HepG2 (cell line): ENCODE data around the gene KCNK5. TPM values are rescaled to one million over a fixed set of nuclear protein-coding genes. Genes with fewer than 3 reads are reported as not detected.

Experiments used
- ATAC-seq: fragments of 200-7000 bp; cut with Tn5 transposase; 3 replicates; pipeline ENCODE4 v1.9.1; 2020; ENCODE audit warnings: mild to moderate bottlenecking, moderate library complexity
- BruUV-seq: library from RNA; stranded (reverse); fragments of 400-500 nt; replicated peaks from 2 replicates; lab custom pipeline; 2021; lab: Mats Ljungman, UMichigan
- CTCF ChIA-PET: fragments of 300-600 bp; formaldehyde crosslinking; extraction: SDS; loops from one replicate; lab custom pipeline; 2021; ENCODE audit warnings: low total read pairs, inconsistent platforms, low intra/inter-chr PET ratio; lab: Yijun Ruan, JAX
- POLR2A ChIA-PET: fragments of 350-600 bp; sonication (Branson Sonifier 250); formaldehyde crosslinking; loops from one replicate; lab custom pipeline; 2020; ENCODE audit warnings: antibody characterized with exemption, inconsistent platforms; lab: Yijun Ruan, JAX
- DNase-seq: peaks from one replicate; pipeline ENCODE4 v3.0.0-alpha.2; 2015; ENCODE audit warnings: low spot score
- FAIRE-seq: peaks from 3 replicates; lab custom pipeline; 2011; peaks lifted over from hg19 to GRCh38; lab: Jason Lieb, UNC
- H2AFZ ChIP-seq: one replicate; pipeline ENCODE4 v1.6.1; 2011; ENCODE audit warnings: low read length, inconsistent platforms
- H3K27ac ChIP-seq: fragments of 300-600 bp; 3 replicates; pipeline ENCODE4 v1.8.0; 2011; ENCODE audit warnings: mixed run types, mild to moderate bottlenecking, mixed read lengths, low read length, inconsistent platforms; ENCODE audit not compliant: insufficient read depth; ENCODE audit errors: extremely low read length
- H3K27me3 ChIP-seq, 2 experiments: fragments of 200-600 bp in 1 of 2; 2 replicates in 1 of 2; 3 replicates in 1 of 2; pipeline versions ENCODE4 v1.6.0 to v1.8.0; 2011; ENCODE audit warnings: low read length in 2 of 2, mild to moderate bottlenecking in 2 of 2, moderate library complexity in 2 of 2, inconsistent platforms in 1 of 2; ENCODE audit not compliant: insufficient read depth in 2 of 2, control insufficient read depth in 1 of 2
- H3K36me3 ChIP-seq, 2 experiments: fragments of 200-600 bp in 1 of 2; replicated peaks in 1 of 2; 2 replicates in 1 of 2; 3 replicates in 1 of 2; pipeline versions ENCODE4 v1.5.1 to v1.8.0; 2011; ENCODE audit warnings: low read length in 2 of 2, inconsistent platforms in 1 of 2; ENCODE audit not compliant: insufficient read depth in 2 of 2, control insufficient read depth in 1 of 2
- H3K4me1 ChIP-seq: 2 replicates; pipeline ENCODE4 v1.5.1; 2012; ENCODE audit warnings: low read length, inconsistent platforms; ENCODE audit not compliant: insufficient read depth
- H3K4me2 ChIP-seq: 2 replicates; pipeline ENCODE4 v1.6.0; 2011; ENCODE audit warnings: low read depth, low read length, inconsistent platforms
- H3K4me3 ChIP-seq, 3 experiments: fragments of 200-600 bp in 1 of 3; sonication (generic), shearing (Covaris generic) in 1 of 3; replicated peaks in 1 of 3; 2 replicates each; pipeline ENCODE4 v1.5.1; 2011 to 2016; ENCODE audit warnings: low read length in 3 of 3, inconsistent platforms in 2 of 3, low read depth in 2 of 3, mild to moderate bottlenecking in 2 of 3, control low read depth in 1 of 3, mixed read lengths in 1 of 3; ENCODE audit not compliant: insufficient read depth in 1 of 3
- H3K79me2 ChIP-seq: one replicate; pipeline ENCODE4 v1.6.1; 2011; ENCODE audit warnings: low read length, inconsistent platforms; ENCODE audit not compliant: insufficient read depth
- H3K9ac ChIP-seq: 2 replicates; pipeline ENCODE4 v1.6.0; 2011; ENCODE audit warnings: mild to moderate bottlenecking, low read depth, low read length, inconsistent platforms; ENCODE audit not compliant: insufficient read depth
- H3K9me3 ChIP-seq: 2 replicates; pipeline ENCODE4 v1.5.1; 2012; ENCODE audit warnings: mild to moderate bottlenecking, low read length
- H4K20me1 ChIP-seq: 2 replicates; pipeline ENCODE4 v1.6.0; 2011; ENCODE audit warnings: inconsistent platforms, mild to moderate bottlenecking, low read length, moderate library complexity; ENCODE audit not compliant: insufficient read depth
- CBFB ChIP-seq: sonication (generic); formaldehyde crosslinking; IDR thresholded peaks from 2 replicates; pipeline ENCODE4 v1.4.0; 2020; ENCODE audit warnings: missing genetic modification reagents
- EZH2 ChIP-seq: conservative IDR thresholded peaks from 2 replicates; pipeline ENCODE4 v1.6.1; 2012; ENCODE audit warnings: mild to moderate bottlenecking, low read depth, low read length, moderate library complexity
- HMG20A ChIP-seq: IDR thresholded peaks from 2 replicates; pipeline ENCODE4 v1.6.1; 2016; ENCODE audit warnings: borderline replicate concordance
- KLF16 ChIP-seq, 2 experiments: sonication (generic) in 1 of 2; formaldehyde crosslinking in 1 of 2; IDR thresholded peaks; 2 replicates each; pipeline versions ENCODE4 v1.6.1 to v1.8.0; 2016 to 2023; ENCODE audit warnings: missing genetic modification reagents in 2 of 2, missing compliant biosample characterization in 1 of 2
- KMT2B ChIP-seq: IDR thresholded peaks from 2 replicates; pipeline ENCODE4 v1.6.1; 2016; ENCODE audit warnings: missing genetic modification reagents, missing compliant biosample characterization
- PREB ChIP-seq: sonication (generic); formaldehyde crosslinking; IDR thresholded peaks from 2 replicates; pipeline ENCODE4 v1.4.0; 2020; ENCODE audit warnings: missing genetic modification reagents
- SMAD3 ChIP-seq: sonication (generic); formaldehyde crosslinking; IDR thresholded peaks from 2 replicates; pipeline ENCODE4 v1.4.0; 2020; ENCODE audit warnings: missing genetic modification reagents
- TFE3 ChIP-seq: IDR thresholded peaks from 2 replicates; pipeline ENCODE4 v1.6.1; 2016
- ZIK1 ChIP-seq: sonication (generic); formaldehyde crosslinking; IDR thresholded peaks from 2 replicates; pipeline ENCODE4 v1.5.0; 2020; ENCODE audit warnings: mild to moderate bottlenecking, low read depth, missing genetic modification reagents, borderline replicate concordance
- ZNF121 ChIP-seq: sonication (generic); formaldehyde crosslinking; IDR thresholded peaks from 2 replicates; pipeline ENCODE4 v1.5.0; 2020; ENCODE audit warnings: mild to moderate bottlenecking, missing genetic modification reagents
- ZNF451 ChIP-seq: sonication (generic); formaldehyde crosslinking; IDR thresholded peaks from 2 replicates; pipeline ENCODE4 v1.5.0; 2020; ENCODE audit warnings: mild to moderate bottlenecking, missing genetic modification reagents
- ZUFSP ChIP-seq: sonication (generic); formaldehyde crosslinking; IDR thresholded peaks from 2 replicates; pipeline ENCODE4 v1.9.0; 2021; ENCODE audit warnings: missing genetic modification reagents, mild to moderate bottlenecking, borderline replicate concordance
- WGBS: methylation state at CpG from one replicate; pipeline ENCODE4 v1.1.6; 2017; ENCODE audit warnings: low lambda C conversion rate; 5-methylcytosine and 5-hydroxymethylcytosine counted together
- in situ Hi-C: cut with HindIII; loops from 2 replicates; pipeline ENCODE4 v1.10.0; 2017; ENCODE audit warnings: low pct_unique_long_range_greater_than_20kb; ENCODE audit not compliant: extremely low pct_ligation_motif_present
- intact Hi-C: fragments of 100-400 bp; cut with micrococcal nuclease; formaldehyde crosslinking; loops from one replicate; pipeline ENCODE4 v1.10.0; 2022; ENCODE audit not compliant: unreplicated experiment
- polyA plus RNA-seq, 8 experiments: library from polyadenylated mRNA; depleted of rRNA in 3 of 8; stranded (reverse) in 7 of 8; unstranded in 1 of 8; fragments of >200 nt; fragmentation: Illumina TruSeq in 4 of 8; extraction: Trizol in 4 of 8; gene quantifications; 2 replicates each; pipeline versions ENCODE4 v1.2.1 to v1.2.3, GENCODE V29; 2011 to 2016; ENCODE audit warnings: low read depth in 4 of 8, missing spikeins in 1 of 8, mixed read lengths in 1 of 8; ENCODE audit not compliant: insufficient read depth in 1 of 8
- total RNA-seq, 5 experiments: library from RNA; depleted of rRNA; stranded (reverse); fragments of >200 nt; fragmentation: Illumina TruSeq; extraction: Trizol; gene quantifications; 2 replicates each; pipeline ENCODE4 v1.2.3, GENCODE V29; 2016; ENCODE audit warnings: low read depth in 1 of 5
- TF ChIP-seq, protein P1 (sequence below): sonication (generic); IDR thresholded peaks from 2 replicates; pipeline ENCODE4 v1.6.1; 2016; ENCODE audit warnings: low read depth, borderline replicate concordance

Gene KCNK5
- total and polyA plus RNA-seq, 2 of the 13 experiments (the other 11 are each of a cell fraction or from before 2014, with no cell fraction given): 0.04 TPM; not detected in 1

DNA sequence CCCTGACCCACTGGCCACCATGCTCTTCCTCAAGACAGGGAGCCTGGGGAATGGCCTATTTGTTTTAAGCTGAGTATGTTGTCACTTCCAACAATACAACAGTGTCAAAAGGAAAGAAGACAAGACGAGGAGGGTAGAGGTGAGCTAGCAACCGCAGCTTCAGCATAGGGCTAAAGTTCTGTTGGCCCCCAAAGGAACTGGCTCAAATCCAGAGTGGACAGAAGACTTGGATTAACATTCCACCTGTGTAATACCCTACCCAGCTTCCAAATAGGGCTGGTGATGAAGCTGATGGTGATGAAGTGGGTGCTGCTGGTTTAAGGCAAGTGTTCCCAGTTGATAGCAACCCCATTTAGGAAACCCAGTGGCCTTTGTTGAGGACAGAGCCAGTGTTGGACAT, 31.7 kb upstream of the KCNK5 start (continued):
- TF ChIP-seq TFE3 (CRISPR knock-in tag) (no peak), CBFB (no peak), ZUFSP (CRISPR knock-in tag) (no peak), ZNF121 (CRISPR knock-in tag) (no peak)

DNA sequence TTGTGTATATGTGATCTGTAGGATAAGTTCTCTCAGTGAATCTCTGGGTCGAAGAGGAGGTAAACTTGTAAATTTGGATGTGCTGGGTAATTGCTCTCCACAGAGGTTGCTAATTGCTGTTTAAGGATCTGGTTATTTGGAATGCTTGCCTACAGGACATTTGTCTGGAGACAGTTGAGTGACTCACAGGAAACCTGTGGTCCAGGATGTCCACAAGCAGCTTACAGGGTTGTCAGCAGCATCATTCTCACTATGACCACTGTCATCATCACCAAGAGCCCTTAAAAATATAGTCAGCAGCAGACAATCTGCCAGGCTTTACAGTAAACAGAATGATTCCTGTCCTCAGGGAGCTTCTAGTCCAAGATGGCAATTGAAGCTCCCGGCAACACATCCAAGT, 31.2 kb upstream of the KCNK5 start:
- Histone ChIP-seq H4K20me1 (no peaks in the 10 kb centered on the region), H3K9me3 (no peaks in the 10 kb centered on the region), H3K4me1 (no peaks in the 10 kb centered on the region), H3K79me2 (no peaks in the 10 kb centered on the region), H3K9ac (no peak overlapping the region), H3K27ac (no peak overlapping the region), H3K36me3 (no peaks in the 10 kb centered on the region), H2AFZ (no peak overlapping the region), H3K4me3 (no peak overlapping the region), H3K4me2 (no peak overlapping the region), H3K27me3 (no peaks in the 10 kb centered on the region)
- in situ Hi-C loops (no loop called here), intact Hi-C loops (no loop called here)
- WGBS: 46% methylated on average over 2 of the region's 2 CpGs
- DNase-seq (no peak), FAIRE-seq (no peak), ATAC-seq (no peak)
- BruUV-seq: no TSS peak
- TF ChIP-seq, protein P1, sequence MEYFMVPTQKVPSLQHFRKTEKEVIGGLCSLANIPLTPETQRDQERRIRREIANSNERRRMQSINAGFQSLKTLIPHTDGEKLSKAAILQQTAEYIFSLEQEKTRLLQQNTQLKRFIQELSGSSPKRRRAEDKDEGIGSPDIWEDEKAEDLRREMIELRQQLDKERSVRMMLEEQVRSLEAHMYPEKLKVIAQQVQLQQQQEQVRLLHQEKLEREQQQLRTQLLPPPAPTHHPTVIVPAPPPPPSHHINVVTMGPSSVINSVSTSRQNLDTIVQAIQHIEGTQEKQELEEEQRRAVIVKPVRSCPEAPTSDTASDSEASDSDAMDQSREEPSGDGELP: no peak
- TF ChIP-seq PREB (CRISPR knock-in tag) (no peak), HMG20A (CRISPR knock-in tag) (no peak), SMAD3 (CRISPR knock-in tag) (no peak), KLF16 (CRISPR knock-in tag; IDR thresholded peaks at IDR 0.05) (no peak), ZNF451 (no peak), EZH2 (no peak), ZIK1 (CRISPR knock-in tag) (no peak), KMT2B (CRISPR knock-in tag) (no peak)
- CTCF ChIA-PET: no interaction called here
- POLR2A ChIA-PET: no interaction called here
